Cardiac ventricle fibroblast (primary cell): ENCODE results near the gene MLANA. TPM values are rescaled to one million over a fixed set of nuclear protein-coding genes. Genes with fewer than 3 reads are reported as not detected.

Source experiments
- total RNA-seq: library from RNA; depleted of rRNA; stranded (reverse); fragments of >200 nt; gene quantifications from 2 replicates; pipeline ENCODE4 v1.2.3, GENCODE V29; 2015

The MLANA gene
- not detected in 2 replicates for total RNA-seq

DNA sequence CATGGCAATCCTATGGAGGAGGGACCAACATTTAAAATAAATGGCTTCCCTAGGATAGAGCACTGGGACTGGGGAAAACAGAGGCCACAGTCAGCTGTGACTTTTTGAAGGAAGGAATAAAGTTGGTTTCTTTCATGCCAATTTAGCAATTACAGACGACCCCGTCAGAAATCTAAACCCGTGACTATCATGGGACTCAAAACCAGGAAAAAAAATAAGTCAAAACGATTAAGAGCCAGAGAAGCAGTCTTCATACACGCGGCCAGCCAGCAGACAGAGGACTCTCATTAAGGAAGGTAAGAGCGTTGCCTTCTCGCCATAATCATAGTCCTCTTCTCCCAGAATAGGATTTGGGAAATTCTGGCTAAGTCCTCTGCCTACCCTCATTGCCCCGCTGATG lies at the start of gene MLANA:
TSS of gene MLANA (plus strand) at position 249 of the 400 bp plus-strand sequence. CDS start 1,586 bp downstream, outside the sequence.

Other genes starting within 250 kb of the MLANA start
- 7.4 and 8.1 TPM in 2 replicates for gene ERMP1, start 57.8 kb upstream of the MLANA start, total RNA-seq
- gene RANBP6, start 124.7 kb downstream of the MLANA start, total RNA-seq: 8.3 and 12.6 TPM in 2 replicates